Femur (tissue), 1 donor: ENCODE data around the gene GALE.
"Not testable (repeated sequence)": the region's sequence is repeated elsewhere in the genome, so short reads cannot be mapped to it uniquely, and the experiment has no call there.

Experiments used
- DNase-seq: peaks from one replicate; pipeline ENCODE4 v3.0.0-alpha.2; 2017

Gene GALE

GRCh38 chr1:23791516-23792047, 9.0 kb downstream of the GALE start:
- no peak for DNase-seq

GRCh38 chr1:23790696-23791515, 9.6 kb downstream of the GALE start, which contains the start of gene LYPLA2:
TSS of gene LYPLA2 (plus strand) at chr1:23791145. CDS start at chr1:23792683, 1,538 bp downstream.
- peak; percentile 97 for DNase-seq

GRCh38 chr1:23788695-23789094, 11.9 kb downstream of the GALE start:
- no peak for DNase-seq

GRCh38 chr1:23787701-23788100, 12.9 kb downstream of the GALE start:
- no peak for DNase-seq

GRCh38 chr1:23784846-23785245, 15.7 kb downstream of the GALE start:
- no peak for DNase-seq

- DNase-seq = not testable (repeated sequence)
Observed at GRCh38 chr1:23783141-23783540, 17.4 kb downstream of the GALE start.

- DNase-seq = no peak
Observed at GRCh38 chr1:23779826-23780371, 20.7 kb downstream of the GALE start.

- DNase-seq = peak; percentile 93
Observed at GRCh38 chr1:23777979-23778814, 22.4 kb downstream of the GALE start, which contains the start of gene PITHD1. TSS of gene PITHD1 (plus strand) at chr1:23778418. CDS start at chr1:23778516, 98 bp downstream.

- no peak for DNase-seq
Observed at GRCh38 chr1:23776217-23776616, 24.3 kb downstream of the GALE start.

- no peak for DNase-seq
Observed at GRCh38 chr1:23774174-23774880, 26.2 kb downstream of the GALE start.

- DNase-seq = no peak
Observed at GRCh38 chr1:23772854-23773242, 27.7 kb downstream of the GALE start.

GRCh38 chr1:23772049-23772853, 28.3 kb downstream of the GALE start:
- DNase-seq = peak; percentile 89

- no peak for DNase-seq
Observed at GRCh38 chr1:23768733-23769132, 31.8 kb downstream of the GALE start.

- DNase-seq = no peak
Observed at GRCh38 chr1:23763041-23763577, 37.4 kb downstream of the GALE start.

- DNase-seq = no peak
Observed at GRCh38 chr1:23759277-23759676, 41.3 kb downstream of the GALE start.

- DNase-seq = no peak
Observed at GRCh38 chr1:23757812-23758211, 42.7 kb downstream of the GALE start.

GRCh38 chr1:23756676-23757075, 43.9 kb downstream of the GALE start:
- no peak for DNase-seq

GRCh38 chr1:23752909-23753308, 47.6 kb downstream of the GALE start:
- DNase-seq = no peak

- no peak for DNase-seq
Observed at GRCh38 chr1:23751815-23752200, 48.7 kb downstream of the GALE start.

- DNase-seq = peak; percentile 30
Observed at GRCh38 chr1:23751050-23751814, 49.3 kb downstream of the GALE start.

- DNase-seq = no peak
Observed at GRCh38 chr1:23748016-23748415, 52.5 kb downstream of the GALE start.
